ENCODE measurements around the gene BUB3. TPM values are rescaled to one million over a fixed set of nuclear protein-coding genes. Genes with fewer than 3 reads are reported as not detected.

Gene BUB3
- total RNA-seq, 1 donor from 2014 or later: 245 TPM

- Mint-ChIP-seq H3K27ac (no peak overlapping the region), H3K9me3 (peaks cover 2% of the 10 kb centered on the region), H3K4me1 (peaks cover 30% of the 10 kb centered on the region), H3K36me3 (no peaks in the 10 kb centered on the region), H3K27me3 (ENCODE audit: insufficient read depth, low read depth) (peaks cover 86% of the 10 kb centered on the region), H3K4me3 (no peak overlapping the region)
- DNase-seq (ENCODE audit: low spot score): peak; percentile 55
- H3K9me3 ChIP-seq (ENCODE audit: low read depth): no peaks in the 10 kb centered on the region
- no peak overlapping the region for H3K27ac ChIP-seq
- H3K79me2 ChIP-seq (ENCODE audit: low read depth): no peaks in the 10 kb centered on the region
- no peaks in the 10 kb centered on the region for H3K36me3 ChIP-seq
- H3F3A ChIP-seq (ENCODE audit: low read depth): peaks cover 47% of the 10 kb centered on the region
- H2AFZ ChIP-seq (replicated peaks): no peak overlapping the region
- peaks cover 35% of the 10 kb centered on the region for H3K4me1 ChIP-seq
- no peak overlapping the region for H3K4me2 ChIP-seq
- no peak overlapping the region for H3K9ac ChIP-seq
- no peak overlapping the region for H3K4me3 ChIP-seq
- peaks cover 100% of the 10 kb centered on the region for H3K27me3 ChIP-seq
- peaks cover 94% of the 10 kb centered on the region for H4K20me1 ChIP-seq (ENCODE audit: low read depth)
- TF ChIP-seq CTCF (IDR thresholded peaks at IDR 0.05) (peak; percentile 19), EZH2phosphoT487 (IDR thresholded peaks at IDR 0.05) (peak; percentile 80), EZH2 (IDR thresholded peaks at IDR 0.05) (peak; percentile 51)
Observed at GRCh38 chr10:123144697-123145541, 9.3 kb upstream of the BUB3 start.

- peaks cover 92% of the 10 kb centered on the region for H4K20me1 ChIP-seq (ENCODE audit: low read depth)
- H3K79me2 ChIP-seq (ENCODE audit: low read depth): no peaks in the 10 kb centered on the region
- H3K4me1 ChIP-seq: peaks cover 38% of the 10 kb centered on the region
- H3K9me3 ChIP-seq (ENCODE audit: low read depth): no peaks in the 10 kb centered on the region
- no peak overlapping the region for H3K9ac ChIP-seq
- no peak for DNase-seq (ENCODE audit: low spot score)
- H3K4me3 ChIP-seq: no peak overlapping the region
- H3K27ac ChIP-seq: no peak overlapping the region
- H3K27me3 Mint-ChIP-seq (ENCODE audit: insufficient read depth, low read depth): peaks cover 86% of the 10 kb centered on the region
- peaks cover 2% of the 10 kb centered on the region for H3K9me3 Mint-ChIP-seq
- H3F3A ChIP-seq (ENCODE audit: low read depth): peaks cover 49% of the 10 kb centered on the region
- peak overlapping the region; percentile 19 for H3K4me3 Mint-ChIP-seq
- no peak overlapping the region for H3K27ac Mint-ChIP-seq
- no peak for TF ChIP-seq CTCF (IDR thresholded peaks at IDR 0.05)
- no peak for TF ChIP-seq EZH2phosphoT487 (IDR thresholded peaks at IDR 0.05)
- TF ChIP-seq EZH2 (IDR thresholded peaks at IDR 0.05): no peak
- H3K36me3 Mint-ChIP-seq: no peaks in the 10 kb centered on the region
- no peaks in the 10 kb centered on the region for H3K36me3 ChIP-seq
- peaks cover 100% of the 10 kb centered on the region for H3K27me3 ChIP-seq
- no peak overlapping the region for H2AFZ ChIP-seq (replicated peaks)
- peak overlapping the region; percentile 71 for H3K4me2 ChIP-seq
- peaks cover 31% of the 10 kb centered on the region for H3K4me1 Mint-ChIP-seq
Observed at GRCh38 chr10:123145542-123146012, 8.6 kb upstream of the BUB3 start.

- TF ChIP-seq EZH2phosphoT487 (IDR thresholded peaks at IDR 0.05) (peak; percentile 73), CTCF (IDR thresholded peaks at IDR 0.05) (no peak), EZH2 (IDR thresholded peaks at IDR 0.05) (peak; percentile 85)
- peaks cover 2% of the 10 kb centered on the region for H3K9me3 Mint-ChIP-seq
- peak overlapping the region; percentile 73 for H3K4me3 Mint-ChIP-seq
- no peaks in the 10 kb centered on the region for H3K36me3 Mint-ChIP-seq
- Histone ChIP-seq H3K27ac (no peak overlapping the region), H3K9ac (no peak overlapping the region), H3K36me3 (no peaks in the 10 kb centered on the region), H3K4me3 (peak overlapping the region; percentile 19), H3K79me2 (ENCODE audit: low read depth) (no peaks in the 10 kb centered on the region), H3K27me3 (peaks cover 100% of the 10 kb centered on the region), H3F3A (ENCODE audit: low read depth) (peaks cover 53% of the 10 kb centered on the region), H4K20me1 (ENCODE audit: low read depth) (peaks cover 90% of the 10 kb centered on the region), H3K4me1 (peaks cover 45% of the 10 kb centered on the region), H3K4me2 (peak overlapping the region; percentile 71), H2AFZ (replicated peaks) (no peak overlapping the region), H3K9me3 (ENCODE audit: low read depth) (no peaks in the 10 kb centered on the region)
- DNase-seq (ENCODE audit: low spot score): peak; percentile 71
- peaks cover 30% of the 10 kb centered on the region for H3K4me1 Mint-ChIP-seq
- H3K27me3 Mint-ChIP-seq (ENCODE audit: insufficient read depth, low read depth): peaks cover 86% of the 10 kb centered on the region
- H3K27ac Mint-ChIP-seq: no peak overlapping the region
Observed at GRCh38 chr10:123146013-123146893, 7.9 kb upstream of the BUB3 start.

Measured in neural progenitor cell (in vitro differentiated cells).